Medulla oblongata (tissue), 1 donor: ENCODE measurements around the gene RTN4IP1.
"Not testable (repeated sequence)": the region's sequence is repeated elsewhere in the genome, so short reads cannot be mapped to it uniquely, and the experiment has no call there.

Source experiments
- DNase-seq: peaks from one replicate; pipeline ENCODE4 v3.0.0-alpha.2; 2015; ENCODE audit errors: extremely low spot score

The RTN4IP1 gene

DNA sequence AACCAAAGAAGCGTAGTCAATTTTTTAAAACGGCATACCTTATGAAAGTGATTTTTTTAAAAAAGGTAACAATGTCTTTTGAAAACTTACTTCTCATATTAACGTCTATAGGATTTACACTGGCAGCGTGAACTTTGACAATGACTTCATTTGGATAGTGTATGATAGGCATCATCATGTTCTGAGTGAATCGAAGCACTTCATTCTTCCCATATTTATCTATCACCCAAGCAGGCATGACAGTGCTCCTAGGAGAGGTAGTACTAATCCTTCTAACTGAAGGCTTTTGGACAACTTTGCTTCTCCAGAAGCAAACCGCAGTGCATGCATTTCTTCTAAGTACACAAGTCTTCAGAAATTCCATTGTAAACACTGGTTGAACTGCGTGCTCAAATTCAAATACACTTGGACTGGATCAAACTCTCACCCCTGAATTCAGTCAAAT, 618 bp downstream of the RTN4IP1 start:
- no peak for DNase-seq

DNA sequence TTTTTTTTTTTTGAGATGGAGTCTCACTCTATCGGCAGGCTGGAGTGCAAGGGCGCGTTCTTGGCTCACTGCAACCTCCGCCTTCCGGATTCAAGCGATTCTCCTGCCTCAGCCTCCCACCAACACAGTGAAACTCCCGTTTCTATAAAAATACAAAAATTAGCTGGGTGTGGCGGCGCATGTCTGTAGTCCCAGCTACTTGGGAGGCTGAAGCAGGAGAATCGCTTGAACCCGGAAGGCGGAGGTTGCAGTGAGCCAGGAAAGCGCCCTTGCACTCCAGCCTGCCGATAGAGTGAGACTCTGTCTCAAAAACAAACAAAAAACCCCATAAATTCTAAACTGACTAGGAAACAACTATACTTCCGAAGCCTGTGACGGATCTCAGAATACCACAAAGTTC, 1.5 kb downstream of the RTN4IP1 start:
- not testable (repeated sequence) for DNase-seq

DNA sequence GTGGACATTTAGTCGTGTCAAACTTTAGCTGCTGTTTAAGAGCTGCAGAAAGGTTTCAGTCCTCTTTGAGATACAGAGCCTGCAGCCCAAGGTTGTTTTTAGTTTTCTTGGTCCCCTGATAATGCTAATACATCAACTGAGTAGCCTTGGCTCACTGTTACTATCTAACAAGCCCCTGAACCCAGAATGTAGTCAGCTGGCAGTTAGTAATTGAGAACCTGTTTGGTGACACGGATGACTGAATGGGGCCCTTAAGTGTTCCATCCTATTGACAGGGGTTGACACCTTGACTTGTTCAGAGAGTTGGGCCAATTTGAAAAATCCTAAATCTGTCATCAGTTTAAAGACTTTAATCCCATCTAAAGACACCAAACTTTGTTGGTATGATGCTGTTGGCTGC, 2.8 kb downstream of the RTN4IP1 start:
- no peak for DNase-seq

DNA sequence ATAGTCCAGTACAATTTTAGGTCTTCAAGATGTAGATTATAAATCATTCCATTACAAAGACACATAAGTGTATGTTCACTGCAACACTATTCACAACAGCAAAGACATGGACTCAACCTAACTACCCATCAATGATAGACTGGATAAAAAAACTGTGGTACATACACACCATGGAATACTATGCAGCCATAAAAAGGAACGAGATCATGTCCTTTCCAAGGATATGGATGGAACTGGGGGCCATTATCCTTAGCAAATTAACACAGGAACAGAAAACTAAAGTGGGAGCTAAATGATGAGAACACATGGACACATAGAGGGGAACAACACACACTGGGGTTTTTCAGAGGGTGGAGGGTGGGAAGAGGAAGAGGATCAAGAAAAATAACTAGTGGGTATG, 6.3 kb downstream of the RTN4IP1 start:
- DNase-seq, result no peak

DNA sequence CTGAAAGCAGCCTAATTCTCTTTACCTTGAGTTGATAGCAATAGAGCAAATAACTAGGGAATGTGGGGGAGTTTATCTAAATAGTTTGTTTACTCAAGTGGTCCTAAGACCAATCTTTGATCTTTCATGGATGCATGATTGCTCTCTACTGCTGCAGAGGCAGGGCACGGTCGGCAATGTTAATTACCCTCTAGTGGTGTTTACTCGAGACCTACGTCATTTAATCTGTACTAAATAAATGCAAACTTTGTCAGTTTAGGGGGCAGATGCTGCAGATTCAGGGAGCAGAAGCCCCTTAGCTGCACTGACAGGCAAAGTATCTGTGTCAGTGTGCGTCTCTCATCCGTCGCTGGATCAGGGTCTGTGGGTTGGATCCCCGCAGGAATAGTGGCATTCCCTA, 6.9 kb downstream of the RTN4IP1 start:
- no peak for DNase-seq

DNA sequence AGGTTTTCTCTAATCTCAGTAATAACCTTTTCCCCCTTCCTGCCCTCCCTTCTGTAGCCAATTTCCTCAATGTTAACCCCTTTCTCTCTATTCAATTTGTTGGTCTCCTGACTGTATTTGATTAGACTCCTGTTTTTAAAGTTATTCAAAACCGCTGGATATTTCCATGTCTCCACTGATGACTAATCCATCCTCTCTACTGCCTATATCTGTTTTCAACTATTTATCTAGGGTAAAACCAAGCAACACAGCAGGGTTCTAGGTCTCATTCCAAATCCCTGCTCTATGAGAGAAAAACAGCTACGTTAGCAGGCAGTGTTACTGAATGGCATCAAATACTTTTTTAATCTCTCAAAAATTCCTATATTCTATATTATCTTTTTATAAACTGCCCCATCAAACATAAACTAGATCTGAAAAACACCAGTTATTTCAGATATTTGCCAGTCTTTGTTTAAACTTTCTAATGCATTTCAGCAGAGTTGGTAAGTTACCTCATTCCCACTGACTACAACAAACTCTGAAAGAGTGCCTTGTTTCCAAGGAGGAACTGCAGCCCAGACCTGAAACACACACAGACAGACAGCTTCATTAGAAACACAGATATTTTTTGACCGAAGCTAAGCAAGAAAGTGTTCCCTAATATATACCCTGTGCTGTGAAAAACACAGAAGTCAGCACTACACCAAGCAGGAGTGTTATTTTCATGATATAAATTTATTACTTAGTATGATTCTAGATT, 8.2 kb downstream of the RTN4IP1 start:
- no peak for DNase-seq

DNA sequence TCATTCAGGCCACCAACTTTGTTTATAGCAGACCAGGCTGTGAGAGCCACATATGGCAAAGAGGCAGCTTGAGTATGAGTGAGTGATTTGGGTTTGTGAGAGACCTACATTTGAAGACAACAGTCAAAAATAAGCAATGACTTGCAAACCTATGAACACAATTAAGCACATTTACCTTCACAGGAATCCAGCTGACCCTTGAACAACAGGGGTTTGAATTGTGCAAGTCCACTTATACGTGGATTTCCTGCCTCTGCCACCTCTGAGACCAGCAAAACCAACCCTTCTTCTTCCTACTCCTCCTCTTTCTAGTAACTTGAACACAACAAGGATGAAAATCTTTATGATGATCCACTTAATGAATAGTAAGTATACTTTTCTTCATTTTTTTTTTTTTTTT, 10.1 kb downstream of the RTN4IP1 start:
- DNase-seq, result no peak

DNA sequence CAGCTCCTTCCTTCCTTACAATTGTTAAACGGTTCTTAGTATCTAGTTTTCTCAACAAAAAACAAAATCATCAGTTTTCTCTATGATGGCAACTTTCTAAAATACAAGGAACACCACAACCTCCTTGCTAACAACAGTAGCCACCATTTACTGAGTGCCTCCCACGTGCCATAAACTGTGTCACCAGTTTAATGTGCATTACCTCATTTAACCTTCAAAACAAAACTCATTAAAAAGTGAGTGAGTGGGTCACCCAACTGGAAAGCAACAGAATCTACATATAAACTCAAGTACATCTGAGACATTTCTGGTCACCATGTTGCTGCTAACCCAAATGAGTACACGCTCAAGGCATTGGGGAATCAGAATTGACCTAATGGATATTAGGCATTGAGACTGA, 11.0 kb downstream of the RTN4IP1 start:
- DNase-seq, result no peak

DNA sequence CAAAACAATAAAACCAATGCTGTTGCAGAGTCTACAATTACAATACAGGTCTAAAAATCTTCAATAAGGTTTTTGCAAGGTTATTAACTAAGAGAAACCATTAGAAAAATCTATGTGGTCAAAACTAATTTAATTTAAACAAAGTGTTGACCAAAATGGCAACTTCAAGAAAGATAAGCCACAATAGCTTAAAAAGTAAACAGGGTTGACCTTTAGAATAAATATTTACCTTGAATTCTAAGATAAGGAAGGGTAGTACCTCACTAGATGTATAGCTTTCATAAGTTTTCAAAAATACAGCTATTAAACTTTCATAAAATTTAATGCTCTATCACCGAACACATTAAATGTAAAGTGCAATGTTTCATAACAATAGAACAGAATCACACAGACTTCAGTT, 11.4 kb downstream of the RTN4IP1 start:
- no peak for DNase-seq

DNA sequence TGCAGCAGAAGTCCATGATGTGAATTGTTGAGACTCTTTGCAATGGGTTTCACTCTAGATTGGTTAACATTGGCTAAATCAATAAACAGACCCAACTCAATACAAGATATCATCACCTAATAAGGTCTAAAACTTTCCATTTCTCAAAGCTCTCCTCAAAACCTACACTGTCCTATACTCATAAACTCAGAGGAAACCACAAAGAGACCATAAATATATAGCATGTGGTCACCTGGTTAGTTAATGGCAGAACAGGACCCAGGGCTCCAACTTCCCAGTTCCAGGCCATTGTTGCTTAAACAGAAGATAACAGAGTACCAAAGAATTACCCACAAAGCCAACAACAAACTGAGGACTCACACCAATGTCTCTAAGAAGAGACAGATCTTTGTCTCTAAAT, 12.0 kb downstream of the RTN4IP1 start:
- no peak for DNase-seq

DNA sequence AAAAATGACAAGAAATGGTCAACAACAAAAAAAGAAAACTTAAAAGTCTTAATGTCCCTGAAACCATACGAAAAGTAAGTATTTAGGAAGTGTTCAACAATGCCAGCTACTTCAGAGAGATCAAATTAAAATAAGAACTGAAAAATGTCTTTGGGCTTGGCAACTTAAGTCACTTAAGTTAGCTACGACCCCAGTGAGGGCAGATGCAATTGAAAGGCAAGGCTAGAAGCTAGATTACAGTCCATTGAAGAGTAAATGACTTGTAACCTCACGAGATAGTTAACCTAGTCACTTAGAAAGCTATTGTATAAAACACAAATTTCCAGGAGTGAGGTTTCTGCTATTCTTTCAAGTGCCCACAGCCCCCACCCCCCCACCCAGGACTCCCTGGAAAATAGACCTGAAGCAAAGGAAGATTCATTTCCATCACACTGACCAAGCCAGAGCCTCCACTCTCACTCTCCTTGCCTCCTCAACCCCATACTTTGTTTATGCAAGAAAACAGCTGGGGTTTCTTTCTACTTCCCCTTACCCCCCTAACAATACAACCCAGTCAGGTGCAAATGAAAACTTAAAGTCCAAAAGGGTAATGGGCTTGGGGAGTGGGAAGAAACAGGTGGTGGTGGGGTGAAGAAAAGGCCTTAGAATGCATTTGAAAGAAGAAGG, 14.6 kb downstream of the RTN4IP1 start:
- no peak for DNase-seq

DNA sequence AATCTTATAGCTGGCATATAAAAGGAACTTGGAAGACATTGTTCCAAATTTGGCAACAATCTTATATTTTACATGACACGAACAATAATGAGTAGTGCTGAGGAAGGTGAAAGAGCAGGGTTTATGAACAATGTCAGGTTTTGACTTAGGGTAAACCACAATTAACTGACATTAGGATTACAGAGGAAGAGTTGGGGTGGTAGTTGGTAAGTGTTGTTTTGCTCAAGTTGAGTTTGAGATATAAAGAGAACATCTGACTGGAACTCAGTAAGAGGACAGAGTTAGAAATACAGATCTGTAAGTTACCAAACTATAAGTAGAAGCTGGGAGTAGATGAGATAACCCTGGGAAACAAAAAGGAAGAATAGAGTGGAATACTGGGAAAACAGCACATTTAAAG, 15.1 kb downstream of the RTN4IP1 start:
- no peak for DNase-seq

DNA sequence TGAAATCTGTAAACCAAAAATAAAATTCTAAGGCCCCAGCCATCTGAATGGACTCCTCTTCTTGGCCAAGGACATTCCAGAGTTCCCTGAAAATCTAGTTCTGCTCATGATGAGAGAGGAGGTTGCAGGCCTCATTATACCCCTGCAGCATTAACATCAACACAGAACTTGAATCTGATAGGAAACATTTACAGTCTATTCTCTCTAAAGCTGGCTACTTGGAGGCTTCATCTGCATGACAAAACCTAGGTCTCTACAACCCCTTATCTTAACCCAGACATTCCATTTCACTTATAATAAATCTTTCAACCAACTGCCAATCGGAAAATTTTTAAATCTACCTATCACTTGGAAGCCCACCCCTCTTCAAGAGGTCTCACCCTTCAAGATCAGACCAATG, 15.7 kb downstream of the RTN4IP1 start:
- no peak for DNase-seq

DNA sequence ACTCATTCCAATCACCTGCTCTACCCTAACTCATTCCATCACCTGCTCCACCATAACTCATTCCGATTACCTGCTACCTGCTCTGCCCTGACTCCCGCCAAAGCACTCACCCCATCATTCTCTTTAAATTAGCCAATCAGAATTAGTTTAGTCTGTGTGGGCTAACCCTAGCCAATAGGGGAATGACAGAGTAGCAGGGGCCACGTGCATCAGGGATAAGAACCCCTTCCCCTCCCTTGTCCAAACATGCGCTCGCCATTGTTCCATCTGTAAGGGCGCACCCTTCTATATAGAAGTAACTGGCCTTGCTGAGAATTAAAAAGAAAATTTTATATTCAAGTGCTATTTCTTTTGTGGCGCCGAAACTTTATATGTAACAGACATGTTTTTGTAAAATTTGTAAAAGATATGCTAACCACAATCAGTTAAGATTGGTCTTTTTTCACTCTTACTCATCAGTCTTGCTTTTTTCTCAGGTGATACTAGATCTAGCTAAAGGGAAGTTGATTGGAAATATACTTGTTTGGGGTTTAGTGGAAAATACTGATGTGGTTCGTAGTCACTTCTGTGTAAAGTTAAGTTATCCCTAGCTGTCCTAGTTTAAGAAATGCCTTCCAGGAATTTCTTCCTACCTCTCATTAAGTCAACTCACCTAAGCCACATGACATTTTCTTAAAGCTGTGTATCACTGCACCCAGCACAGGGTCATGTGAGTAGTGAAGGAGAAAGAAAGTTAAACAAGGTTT, 16.5 kb downstream of the RTN4IP1 start:
- no peak for DNase-seq

DNA sequence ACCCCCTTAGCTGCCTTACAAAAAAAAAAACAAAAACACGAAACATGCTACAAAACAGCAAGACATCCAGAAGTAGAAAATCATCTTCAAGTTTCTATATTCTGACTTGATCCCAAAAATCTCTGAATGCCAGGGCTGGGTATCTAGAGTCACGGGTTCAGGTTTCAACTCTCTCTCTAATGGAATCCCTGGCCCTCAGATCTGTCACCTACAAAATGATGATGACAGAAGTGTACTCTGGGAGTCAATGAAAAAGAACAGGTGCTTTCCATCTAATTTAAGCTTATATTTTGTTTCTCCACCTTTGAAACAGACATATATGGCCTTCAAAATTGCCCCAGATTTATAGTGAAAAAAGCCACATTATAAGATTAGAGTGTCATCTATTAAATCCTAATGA, 18.3 kb downstream of the RTN4IP1 start:
- no peak for DNase-seq

DNA sequence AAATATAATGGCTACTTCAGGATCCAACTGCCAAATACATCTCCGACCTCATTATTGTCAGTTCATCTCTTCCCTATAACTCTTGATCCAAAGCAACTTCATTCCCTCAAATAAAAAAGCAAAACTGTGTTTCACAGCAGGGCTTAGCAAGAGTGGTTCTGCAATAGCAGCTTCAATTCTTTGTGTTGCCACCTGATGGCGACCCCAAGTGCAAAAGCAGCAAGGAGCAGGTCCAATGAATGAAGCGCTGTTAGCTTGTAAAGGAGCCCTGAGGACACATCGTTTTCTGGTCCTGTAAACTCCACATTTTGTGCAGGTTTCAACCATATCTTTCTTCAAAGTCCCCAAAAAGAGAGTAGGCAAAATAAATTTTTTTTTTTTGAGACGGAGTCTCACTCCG, 19.6 kb downstream of the RTN4IP1 start:
- peak; percentile 17 for DNase-seq

DNA sequence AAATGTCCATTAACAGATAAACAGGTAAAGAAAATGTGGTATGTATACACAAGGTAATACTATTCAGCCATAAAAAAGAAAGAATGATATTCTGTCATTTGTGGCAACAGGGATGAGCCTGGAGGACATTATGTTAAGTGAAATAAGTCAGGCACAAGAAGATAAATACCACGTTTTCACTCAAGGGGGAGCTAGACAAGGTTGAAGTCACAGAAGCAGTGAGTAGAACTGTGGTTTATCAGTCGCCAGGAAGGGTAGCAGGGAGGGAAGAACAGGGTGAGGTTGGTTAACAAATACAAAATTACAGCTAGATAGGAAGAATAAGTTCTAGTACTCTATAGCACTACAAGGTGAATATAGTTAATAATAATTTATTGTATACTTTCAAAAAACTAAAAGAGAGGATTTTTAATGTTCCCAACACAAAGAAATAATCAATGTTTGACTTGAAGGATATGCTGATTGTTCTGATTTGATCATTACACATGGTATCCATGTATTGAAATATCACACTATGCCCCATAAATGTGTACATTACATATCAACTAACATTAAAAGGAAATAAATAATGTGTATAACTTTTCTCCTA, 21.1 kb downstream of the RTN4IP1 start:
- peak; percentile 55 for DNase-seq

DNA sequence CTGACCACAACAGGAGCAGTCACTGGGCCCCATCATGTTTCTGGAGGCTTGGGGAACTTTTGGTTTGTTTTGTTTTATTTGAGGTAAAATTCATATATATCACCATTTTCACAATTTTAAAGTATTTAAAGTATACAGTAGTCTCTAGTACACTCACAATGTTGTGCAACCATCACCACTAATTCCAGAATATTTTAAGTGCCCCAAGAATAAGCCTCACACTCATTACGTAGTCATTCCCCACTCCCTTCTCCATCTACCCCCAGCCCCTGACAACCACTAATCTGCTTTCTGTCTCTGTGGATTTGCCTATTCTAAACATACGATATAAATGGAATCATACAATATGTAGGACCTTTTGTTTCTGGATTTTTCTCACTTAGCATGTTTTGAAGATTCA, 29.0 kb downstream of the RTN4IP1 start:
- DNase-seq, result no peak

DNA sequence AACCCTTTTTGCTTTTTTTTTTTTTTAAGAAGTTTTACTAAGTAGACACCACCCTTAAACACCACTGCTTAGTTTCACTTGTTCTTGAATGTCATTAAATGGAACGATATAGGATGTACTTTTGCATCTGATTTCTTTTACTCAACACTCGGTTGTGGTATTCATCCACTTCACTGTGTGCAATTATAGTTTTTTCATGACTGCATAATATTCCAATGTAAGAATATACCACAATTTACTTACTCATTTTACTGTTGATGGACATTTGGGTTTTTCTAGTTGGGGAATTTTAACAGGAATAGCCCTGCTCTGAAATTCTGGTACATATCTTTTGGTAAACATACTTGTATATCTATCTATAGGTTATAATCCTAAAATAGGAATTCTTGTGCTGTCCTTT, 29.9 kb downstream of the RTN4IP1 start:
- DNase-seq, result no peak

DNA sequence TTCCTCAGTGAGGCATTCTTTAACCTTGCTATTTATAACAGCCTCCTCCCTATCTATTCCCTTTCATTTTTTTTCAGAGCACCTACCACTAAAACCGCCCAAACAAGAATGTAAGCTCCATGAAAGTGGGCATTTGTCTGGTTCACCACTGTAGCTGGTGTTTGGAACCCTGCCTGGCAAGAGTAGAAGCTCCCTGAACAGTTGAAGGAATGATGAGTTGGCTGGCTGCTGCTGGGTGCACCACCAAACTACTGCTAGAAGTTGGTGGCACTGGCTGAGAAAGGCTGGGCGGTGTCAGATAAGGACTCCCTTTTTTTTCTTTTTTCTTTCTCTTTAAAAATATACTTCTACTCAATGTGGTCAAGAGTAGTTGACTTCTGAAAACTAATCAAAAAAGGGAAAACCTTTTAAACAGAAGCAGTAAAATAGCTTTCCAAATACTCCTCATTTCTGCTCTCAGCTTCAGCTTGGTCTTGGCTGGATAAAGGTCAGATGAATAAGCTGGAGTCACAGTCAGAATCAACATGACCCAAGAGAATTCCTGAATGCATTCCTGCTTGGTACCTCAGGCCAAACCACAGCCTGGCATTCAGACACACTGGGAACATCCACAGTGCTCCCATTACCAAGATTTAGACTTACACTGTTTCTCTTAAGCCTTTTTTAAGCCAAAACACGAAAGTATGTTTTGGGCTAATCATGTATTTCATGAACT, 38.0 kb downstream of the RTN4IP1 start:
- no peak for DNase-seq

DNA sequence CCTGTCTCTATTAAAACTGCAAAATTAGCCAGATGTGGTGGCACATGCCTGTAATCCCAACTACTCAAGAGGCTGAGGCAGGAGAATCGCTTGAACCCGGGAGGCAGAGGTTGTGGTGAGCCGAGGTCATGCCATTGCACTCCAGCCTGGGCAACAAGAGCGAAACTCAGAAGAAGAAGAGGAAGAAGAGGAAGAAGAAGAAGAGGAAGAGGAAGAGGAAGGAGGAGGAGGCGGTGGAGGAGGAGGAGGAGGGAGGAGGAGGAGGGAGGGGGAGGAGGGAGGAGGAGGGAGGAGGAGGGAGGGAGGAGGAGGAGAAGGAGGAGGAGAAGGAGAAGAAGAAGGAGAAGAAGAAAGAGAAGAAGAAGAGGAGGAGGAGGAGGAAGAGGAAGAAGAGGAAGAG, 40.4 kb downstream of the RTN4IP1 start:
- not testable (repeated sequence) for DNase-seq
